Measurements from ENCODE around the gene CSPG4. TPM values are rescaled to one million over a fixed set of nuclear protein-coding genes. Genes with fewer than 3 reads are reported as not detected.

CSPG4 gene
- total RNA-seq, 1 donor from 2014 or later: 15.6 TPM

- no peak for DNase-seq (ENCODE audit: extremely low read depth, low read depth, low spot score)
Measured at GRCh38 chr15:75672646-75673425, 39.8 kb downstream of the CSPG4 start.

GRCh38 chr15:75671730-75672602, 40.7 kb downstream of the CSPG4 start:
- no peak for DNase-seq (ENCODE audit: extremely low read depth, low read depth, low spot score)

DNA sequence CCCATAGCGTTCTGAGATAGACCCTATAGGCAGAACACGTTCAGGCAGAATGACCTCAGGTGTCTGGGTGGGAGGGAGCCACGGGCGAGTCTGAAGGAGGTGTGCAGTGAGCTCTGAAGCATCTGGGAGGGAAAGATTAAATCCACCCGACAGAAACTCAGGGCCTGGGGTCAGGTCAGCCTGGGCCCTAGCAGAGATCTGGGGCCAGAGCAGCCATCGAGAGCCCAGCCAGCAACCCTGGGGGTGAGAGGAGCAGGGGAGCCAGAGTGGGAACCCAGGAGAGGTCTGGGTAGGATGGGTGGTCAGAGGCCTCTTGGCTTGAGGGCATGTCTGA, 42.8 kb downstream of the CSPG4 start:
- no peak for DNase-seq (ENCODE audit: extremely low read depth, low read depth, low spot score)

DNA sequence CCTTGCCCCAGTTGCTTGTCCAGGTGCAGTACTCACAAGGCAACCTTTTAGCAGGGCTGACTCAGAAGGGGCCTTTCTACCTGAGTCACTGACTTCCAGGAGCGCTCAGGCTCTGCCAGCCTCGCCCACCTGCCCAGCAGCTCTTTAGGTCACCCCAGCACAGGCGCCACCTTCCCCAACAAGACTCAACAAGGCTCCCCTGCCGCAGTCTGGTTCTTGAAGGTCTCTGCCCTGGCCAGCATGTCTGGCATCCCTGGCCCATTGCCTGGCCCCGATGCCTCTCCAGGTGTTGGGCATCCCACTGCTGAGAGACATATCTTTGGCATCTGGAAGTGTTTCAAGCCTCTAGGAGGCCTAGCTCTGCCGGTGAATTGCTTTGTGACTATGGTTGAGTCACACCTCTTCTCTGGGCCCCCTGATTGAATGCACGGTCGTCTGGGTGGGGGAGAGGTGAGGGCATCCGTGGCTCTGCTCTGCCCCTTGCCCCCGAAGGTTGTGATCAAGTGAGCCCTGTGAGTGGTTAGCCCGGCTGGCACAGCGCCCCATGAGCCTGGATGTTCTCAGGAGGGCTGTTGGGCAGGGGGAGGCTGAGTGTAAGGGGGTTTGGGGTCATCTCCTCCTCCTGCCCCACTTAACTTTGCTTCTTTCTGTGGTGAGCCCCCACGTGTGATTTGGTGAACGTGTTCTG, 43.3 kb downstream of the CSPG4 start:
- DNase-seq (ENCODE audit: extremely low read depth, low read depth, low spot score): no peak

DNA sequence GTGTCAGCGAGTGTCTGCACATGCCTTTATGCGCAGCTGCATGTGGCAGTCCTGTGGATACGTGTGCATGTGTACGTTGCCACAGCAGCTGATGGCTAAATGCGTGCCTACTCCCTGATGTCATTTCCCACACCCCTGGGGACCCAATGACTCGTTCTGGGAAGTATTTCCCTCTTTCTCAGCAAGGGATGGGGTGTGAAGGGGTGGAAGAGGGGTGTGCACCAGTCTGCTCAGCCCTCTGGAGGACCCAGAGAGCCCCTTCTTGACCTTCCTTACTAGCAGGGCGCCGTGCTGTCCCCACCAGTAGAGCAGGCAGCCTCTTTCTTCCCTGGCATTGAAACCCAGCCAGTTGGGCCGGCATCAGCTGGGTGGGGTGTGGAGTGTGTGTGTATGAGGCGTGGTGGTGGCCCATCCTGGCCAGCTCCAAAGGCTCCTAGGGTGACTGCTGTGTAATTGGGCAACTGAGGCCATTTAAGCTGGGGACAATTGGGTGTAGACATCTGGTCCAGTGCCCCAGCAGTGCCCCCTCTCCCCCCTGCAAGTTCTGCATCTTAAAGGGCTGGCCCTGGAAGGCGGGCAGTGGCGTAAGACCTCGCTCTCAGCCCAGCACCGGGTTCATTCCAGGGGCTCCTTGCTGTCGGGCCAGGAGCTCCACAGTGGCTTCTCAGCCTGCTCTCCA, 45.7 kb downstream of the CSPG4 start:
- DNase-seq (ENCODE audit: extremely low read depth, low read depth, low spot score): peak; percentile 81

DNA sequence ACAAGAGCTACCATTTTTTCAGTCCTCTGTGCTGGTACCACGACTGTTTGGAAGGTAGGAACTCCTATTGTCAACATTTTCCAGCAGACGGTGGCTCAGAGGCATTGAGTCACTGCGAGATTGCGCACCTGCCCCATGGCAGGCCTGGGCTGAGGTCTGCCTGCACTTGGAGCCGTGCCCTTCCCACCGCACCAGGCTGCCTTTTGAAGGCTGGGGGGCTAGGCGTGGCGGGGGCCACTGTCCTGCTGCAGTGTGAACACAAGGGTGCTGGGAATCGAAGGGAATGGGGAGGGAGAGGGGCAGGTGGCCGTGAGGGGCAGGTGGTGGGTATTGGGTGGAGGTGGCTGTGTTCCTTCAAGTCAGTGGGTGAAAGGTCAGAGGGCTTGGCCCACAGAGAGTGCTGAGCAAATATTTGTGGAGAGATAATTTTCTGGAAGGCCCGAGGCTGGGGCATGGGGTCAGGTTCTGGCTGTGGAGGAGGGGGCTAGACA, 48.7 kb downstream of the CSPG4 start:
- DNase-seq (ENCODE audit: extremely low read depth, low read depth, low spot score): no peak

DNA sequence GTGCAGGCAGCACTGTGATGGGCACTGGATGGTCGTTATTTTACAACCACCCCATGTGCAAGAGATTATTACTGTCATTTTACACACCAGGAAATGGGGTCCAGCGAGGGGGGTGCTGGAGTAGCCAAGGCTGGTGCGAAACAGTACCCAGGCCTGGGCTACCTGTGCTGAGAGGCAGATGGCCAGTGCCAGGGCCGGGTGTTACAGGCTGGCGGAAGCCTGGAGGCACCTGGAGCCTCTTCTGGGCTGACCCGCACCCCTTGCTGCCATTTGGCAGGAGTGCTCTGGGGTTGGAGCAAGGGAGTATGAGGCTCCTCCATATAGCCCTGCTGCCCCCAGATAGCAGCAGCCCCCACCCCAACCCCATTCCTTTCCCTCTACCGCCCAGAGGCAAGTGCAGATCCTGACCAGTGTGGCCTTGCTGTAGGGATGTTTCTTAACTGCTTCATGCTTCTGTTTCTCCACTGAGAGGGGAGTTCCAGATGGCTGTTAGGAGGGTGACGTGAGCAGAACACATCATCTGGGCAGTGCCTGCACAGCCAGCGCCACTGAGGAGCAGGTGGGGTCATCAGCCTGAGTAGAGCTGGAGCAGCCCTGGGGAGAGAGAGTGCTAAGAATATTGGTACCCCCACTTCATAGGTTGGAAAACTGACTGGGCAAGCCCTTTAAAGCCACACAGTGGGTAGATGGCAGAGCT, 49.7 kb downstream of the CSPG4 start:
- no peak for DNase-seq (ENCODE audit: extremely low read depth, low read depth, low spot score)

DNA sequence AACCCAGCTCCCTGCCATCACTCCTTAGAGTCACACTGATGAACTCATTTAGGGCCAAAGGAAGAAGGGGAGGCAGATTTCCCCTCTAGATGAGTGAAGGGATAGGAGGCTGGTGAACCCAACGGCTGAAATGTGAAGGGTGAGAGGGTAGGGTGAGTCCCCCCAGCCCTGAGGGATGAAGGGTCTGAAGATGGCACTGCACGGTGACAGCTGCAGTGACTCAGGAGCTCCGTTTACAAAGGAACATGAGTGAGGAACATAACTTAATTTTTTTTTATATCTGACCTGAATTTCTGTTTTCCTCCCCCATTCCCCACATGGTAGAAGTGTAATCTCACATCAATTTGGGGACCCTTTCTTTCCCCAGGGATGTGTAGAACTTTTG, 50.9 kb downstream of the CSPG4 start:
- no peak for DNase-seq (ENCODE audit: extremely low read depth, low read depth, low spot score)

DNA sequence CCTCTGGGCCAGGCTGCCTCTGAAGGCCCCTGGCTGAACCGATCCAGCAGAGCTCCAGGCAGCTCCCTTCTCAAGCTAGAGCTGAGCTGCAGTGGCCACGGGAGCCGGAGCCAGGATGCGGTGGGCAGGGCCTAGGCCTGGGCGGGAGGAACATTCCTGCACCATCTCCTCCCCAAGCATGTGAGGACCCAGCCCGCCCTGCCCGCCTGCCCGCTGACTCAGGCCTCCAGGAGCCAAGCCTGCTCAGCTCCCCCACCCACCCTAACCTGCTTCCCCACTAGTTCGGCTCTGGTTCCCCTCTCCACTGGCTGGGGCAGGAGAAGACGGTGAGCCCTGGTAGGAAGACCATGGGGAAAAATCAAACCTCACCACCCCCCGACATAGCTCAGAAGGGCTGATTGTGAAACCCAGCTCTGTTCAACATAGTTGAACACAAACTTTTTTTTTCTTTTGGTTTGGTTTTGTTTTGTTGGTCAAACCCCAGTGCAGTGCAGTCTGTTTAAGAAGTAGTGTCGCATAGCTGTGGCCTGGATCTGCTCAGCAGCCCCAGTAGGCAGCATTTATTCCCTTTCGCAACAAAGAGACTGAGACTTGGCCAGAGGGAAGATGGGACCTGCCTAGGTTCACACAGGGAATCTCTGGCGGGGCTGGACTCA, 51.4 kb downstream of the CSPG4 start:
- no peak for DNase-seq (ENCODE audit: extremely low read depth, low read depth, low spot score)

DNA sequence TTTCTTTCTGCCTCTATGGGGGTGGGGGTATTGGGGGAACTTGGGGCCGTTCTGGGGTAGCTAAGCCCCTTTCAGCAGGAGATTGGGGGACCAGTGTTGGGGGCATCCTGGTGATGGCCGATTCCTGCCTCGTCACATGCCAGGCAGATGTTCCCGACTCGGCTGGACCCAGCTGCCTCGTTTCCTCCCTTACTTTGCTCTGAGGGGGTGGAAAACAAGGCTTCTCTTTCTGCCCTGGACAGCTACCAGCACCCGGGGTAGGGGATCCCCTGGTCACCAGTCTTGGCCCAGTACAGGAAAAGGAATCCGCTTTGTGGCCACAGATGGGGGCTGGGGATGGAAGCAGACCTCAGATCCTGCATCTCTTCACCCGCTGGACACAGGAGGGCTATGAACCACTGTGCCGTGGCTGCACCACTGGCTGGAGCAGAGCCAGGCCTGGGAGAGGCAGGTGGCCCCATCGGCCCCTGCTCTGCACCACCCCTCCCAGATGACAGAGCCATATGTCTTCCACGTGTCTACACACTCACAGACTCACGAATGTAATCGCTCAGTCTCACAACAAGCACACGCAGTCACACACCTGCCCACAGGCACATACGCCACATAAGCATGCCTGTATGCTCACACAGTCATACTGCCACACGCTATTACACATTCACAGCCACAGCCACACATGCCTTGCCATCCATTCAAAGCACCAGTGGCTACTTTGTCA, 52.6 kb downstream of the CSPG4 start:
- no peak for DNase-seq (ENCODE audit: extremely low read depth, low read depth, low spot score)

DNA sequence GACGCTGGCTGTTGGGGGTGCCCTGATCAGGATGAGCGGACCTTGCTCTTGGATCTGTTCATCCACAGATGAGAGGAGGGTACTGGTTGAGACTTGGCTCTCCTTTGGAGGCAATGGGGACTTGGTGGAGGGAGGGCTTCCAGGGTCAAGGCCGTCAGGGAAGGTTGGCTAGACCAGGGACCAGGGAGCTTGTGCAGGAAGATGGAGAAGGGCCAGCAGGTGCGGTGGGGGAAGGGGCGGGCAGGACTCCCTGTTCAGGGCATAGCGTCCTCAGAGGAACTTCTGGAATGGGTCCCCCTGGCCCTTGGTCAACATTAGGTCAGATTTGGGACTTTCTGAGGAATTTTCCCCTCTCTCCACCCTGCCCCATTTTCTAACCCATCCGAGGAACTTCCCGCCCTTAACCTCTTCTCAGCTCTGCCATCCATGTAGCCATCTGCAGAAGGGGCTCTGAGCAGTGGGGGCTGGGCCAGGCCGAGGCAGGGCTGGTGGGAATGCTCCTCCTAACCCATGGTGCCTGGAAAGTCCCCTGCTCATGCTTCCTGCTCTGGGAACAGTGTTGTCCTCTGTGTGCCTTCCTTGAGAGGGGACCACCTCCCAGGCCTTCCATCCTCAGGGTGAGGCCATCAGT, 53.4 kb downstream of the CSPG4 start:
- DNase-seq (ENCODE audit: extremely low read depth, low read depth, low spot score): no peak

GRCh38 chr15:75656813-75657212, 55.8 kb downstream of the CSPG4 start:
- no peak for DNase-seq (ENCODE audit: extremely low read depth, low read depth, low spot score)

DNA sequence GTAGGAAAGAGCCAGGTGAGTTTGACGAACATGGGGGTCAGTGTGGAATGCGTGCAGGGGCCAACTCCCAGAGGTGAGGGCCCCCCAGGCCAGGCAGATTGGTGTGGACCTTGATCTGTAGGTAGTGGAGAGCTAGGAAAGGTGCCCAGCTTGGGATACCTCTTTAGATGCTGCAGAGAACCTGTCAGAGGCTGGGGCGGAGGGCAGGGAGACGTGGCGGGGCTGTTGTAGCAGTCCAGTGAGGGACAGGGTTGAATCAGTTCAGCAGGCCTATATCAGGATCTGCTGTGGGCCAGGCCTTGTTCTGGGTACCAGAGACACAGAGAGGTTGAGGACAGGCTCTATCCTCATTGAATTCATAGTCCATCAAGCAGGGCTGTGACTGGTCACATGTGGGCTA, 56.3 kb downstream of the CSPG4 start:
- DNase-seq (ENCODE audit: extremely low read depth, low read depth, low spot score): no peak

GRCh38 chr15:75655931-75656330, 56.7 kb downstream of the CSPG4 start:
- no peak for DNase-seq (ENCODE audit: extremely low read depth, low read depth, low spot score)

GRCh38 chr15:75654201-75654907, 58.3 kb downstream of the CSPG4 start:
- no peak for DNase-seq (ENCODE audit: extremely low read depth, low read depth, low spot score)

- no peak for DNase-seq (ENCODE audit: extremely low read depth, low read depth, low spot score)
Measured at GRCh38 chr15:75653347-75653913, 59.2 kb downstream of the CSPG4 start.

- DNase-seq (ENCODE audit: extremely low read depth, low read depth, low spot score): no peak
Measured at GRCh38 chr15:75651810-75652543, 60.7 kb downstream of the CSPG4 start.
